ENCODE measurements around the gene AKT1S1. TPM values are rescaled to one million over a fixed set of nuclear protein-coding genes. Genes with fewer than 3 reads are reported as not detected.

The AKT1S1 gene
- total RNA-seq, 2 experiments from 2014 or later = 15.1 to 15.8 TPM

DNA sequence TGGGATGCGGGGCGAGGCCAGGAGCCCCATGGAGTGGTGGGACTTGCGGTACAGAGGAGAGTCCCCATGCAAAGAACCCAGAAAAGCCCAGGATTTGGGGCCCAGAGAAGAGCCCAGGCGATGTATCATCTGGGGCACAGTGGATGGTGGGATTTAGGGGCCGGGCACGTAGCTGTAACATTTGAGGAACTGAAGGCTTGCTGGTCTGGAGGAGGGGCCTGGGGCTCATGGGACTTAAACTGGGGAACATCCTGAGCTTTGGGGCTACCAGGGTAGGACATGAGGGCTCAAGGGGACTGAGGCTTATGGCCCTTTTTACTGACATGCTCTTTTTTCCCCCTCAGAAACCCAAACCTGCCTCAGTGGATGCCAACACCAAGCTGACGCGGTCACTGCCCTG is 45.6 kb downstream of the AKT1S1 start:
- POLR2A ChIA-PET = no interaction called here
- peaks cover 53% of the 10 kb centered on the region for H3K36me3 Mint-ChIP-seq (ENCODE audit: low read depth)

DNA sequence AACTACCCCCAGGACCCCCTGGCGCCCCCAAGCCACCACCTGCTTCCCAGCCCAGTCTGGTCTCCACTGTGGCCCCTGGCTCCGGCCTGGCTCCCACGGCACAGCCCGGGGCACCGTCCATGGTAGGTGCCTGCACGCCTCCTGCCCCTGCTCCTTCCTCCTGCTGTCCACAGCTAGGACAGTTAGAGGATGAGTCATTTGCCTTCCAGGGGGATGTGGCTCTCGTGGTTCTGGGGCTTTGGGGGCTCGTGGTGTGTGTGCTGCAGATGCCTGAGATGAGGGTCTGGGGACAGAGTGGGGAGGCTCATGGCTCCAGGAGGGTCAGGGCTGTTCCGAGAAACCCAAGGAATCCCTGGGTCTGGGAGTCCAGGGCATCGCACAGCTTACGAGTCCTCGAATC is 46.4 kb downstream of the AKT1S1 start:
- H3K4me1 Mint-ChIP-seq (ENCODE audit: low read depth) = peaks cover 4% of the 10 kb centered on the region
- CTCF ChIA-PET = interaction anchor here (0.5 kb wide), 1 partner anchor 37 kb away, joined by 3 read pairs; no protein-coding TSS in a partner anchor
- peaks cover 57% of the 10 kb centered on the region for H3K36me3 Mint-ChIP-seq (ENCODE audit: low read depth)
- H3K9me3 ChIP-seq (ENCODE audit: control insufficient read depth in 1 of 2, insufficient read depth in 1 of 2, low read length in 2 of 2) = no peaks in the 10 kb centered on the region
- no peak for DNase-seq
- ATAC-seq (ENCODE audit: poor library complexity) = no peak
- H3K4me1 ChIP-seq (ENCODE audit: insufficient read depth, low read length) = peaks cover 2% of the 10 kb centered on the region
- no peak overlapping the region for H3K4me3 Mint-ChIP-seq
- intact Hi-C loops (cut with DNase I, micrococcal nuclease) = no loop called here
- H3K9me3 Mint-ChIP-seq = no peaks in the 10 kb centered on the region
- peaks cover 88% of the 10 kb centered on the region for H3K36me3 ChIP-seq (ENCODE audit: insufficient read depth, low read length)
- POLR2A ChIA-PET = interaction anchor here (1.3 kb wide), 1 partner anchor 20 kb away, joined by 3 read pairs; the partner anchor contains the start of gene PTOV1
- TF ChIP-seq, protein P1, sequence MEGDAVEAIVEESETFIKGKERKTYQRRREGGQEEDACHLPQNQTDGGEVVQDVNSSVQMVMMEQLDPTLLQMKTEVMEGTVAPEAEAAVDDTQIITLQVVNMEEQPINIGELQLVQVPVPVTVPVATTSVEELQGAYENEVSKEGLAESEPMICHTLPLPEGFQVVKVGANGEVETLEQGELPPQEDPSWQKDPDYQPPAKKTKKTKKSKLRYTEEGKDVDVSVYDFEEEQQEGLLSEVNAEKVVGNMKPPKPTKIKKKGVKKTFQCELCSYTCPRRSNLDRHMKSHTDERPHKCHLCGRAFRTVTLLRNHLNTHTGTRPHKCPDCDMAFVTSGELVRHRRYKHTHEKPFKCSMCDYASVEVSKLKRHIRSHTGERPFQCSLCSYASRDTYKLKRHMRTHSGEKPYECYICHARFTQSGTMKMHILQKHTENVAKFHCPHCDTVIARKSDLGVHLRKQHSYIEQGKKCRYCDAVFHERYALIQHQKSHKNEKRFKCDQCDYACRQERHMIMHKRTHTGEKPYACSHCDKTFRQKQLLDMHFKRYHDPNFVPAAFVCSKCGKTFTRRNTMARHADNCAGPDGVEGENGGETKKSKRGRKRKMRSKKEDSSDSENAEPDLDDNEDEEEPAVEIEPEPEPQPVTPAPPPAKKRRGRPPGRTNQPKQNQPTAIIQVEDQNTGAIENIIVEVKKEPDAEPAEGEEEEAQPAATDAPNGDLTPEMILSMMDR (IDR thresholded peaks at IDR 0.05) = no peak
- H3K4me3 ChIP-seq (ENCODE audit: low read length) = no peak overlapping the region
- H3K27ac ChIP-seq (ENCODE audit: low read depth in 1 of 2, low read length in 2 of 2) = no peak overlapping the region
- no peaks in the 10 kb centered on the region for H3K27me3 ChIP-seq (ENCODE audit: control insufficient read depth in 1 of 2, insufficient read depth in 2 of 2, low read length in 2 of 2)
- no peaks in the 10 kb centered on the region for H3K27me3 Mint-ChIP-seq
- H3K27ac Mint-ChIP-seq = no peak overlapping the region

More for the DNA sequence above, 45.6 kb downstream of the AKT1S1 start:
- H3K4me1 Mint-ChIP-seq (ENCODE audit: low read depth) = peaks cover 1% of the 10 kb centered on the region
- CTCF ChIA-PET = no interaction called here
- DNase-seq (no peak), ATAC-seq (ENCODE audit: poor library complexity) (no peak)
- intact Hi-C loops (cut with DNase I, micrococcal nuclease) = no loop called here
- no peak overlapping the region for H3K4me3 Mint-ChIP-seq
- Histone ChIP-seq H3K27ac (ENCODE audit: low read depth in 1 of 2, low read length in 2 of 2) (no peak overlapping the region), H3K27me3 (ENCODE audit: control insufficient read depth in 1 of 2, insufficient read depth in 2 of 2, low read length in 2 of 2) (no peaks in the 10 kb centered on the region), H3K9me3 (ENCODE audit: control insufficient read depth in 1 of 2, insufficient read depth in 1 of 2, low read length in 2 of 2) (no peaks in the 10 kb centered on the region), H3K36me3 (ENCODE audit: insufficient read depth, low read length) (peaks cover 95% of the 10 kb centered on the region), H3K4me1 (ENCODE audit: insufficient read depth, low read length) (peaks cover 2% of the 10 kb centered on the region), H3K4me3 (ENCODE audit: low read length) (no peak overlapping the region)
- no peaks in the 10 kb centered on the region for H3K27me3 Mint-ChIP-seq
- H3K9me3 Mint-ChIP-seq = no peaks in the 10 kb centered on the region
- TF ChIP-seq, protein P1 (IDR thresholded peaks at IDR 0.05) = no peak
- H3K27ac Mint-ChIP-seq = no peak overlapping the region

DNA sequence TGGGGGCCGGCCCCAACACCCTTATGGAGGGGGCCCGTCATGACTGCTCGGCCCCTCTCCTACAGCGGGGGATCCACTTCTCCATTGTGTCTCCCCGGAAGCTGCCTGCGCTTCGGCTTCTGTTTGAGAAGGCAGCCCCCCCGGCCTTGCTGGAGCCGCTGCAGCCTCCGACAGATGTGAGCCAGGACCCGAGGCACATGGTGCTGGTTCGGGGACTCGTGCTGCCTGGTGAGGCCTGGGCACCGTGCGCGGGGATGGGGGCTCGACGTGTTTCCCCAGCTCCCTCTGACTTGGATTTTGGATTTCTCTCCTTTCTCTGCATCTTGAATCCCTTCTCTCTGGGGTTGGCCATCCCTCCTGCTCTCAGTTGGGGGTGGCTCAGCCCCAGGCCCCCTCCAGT is 47.4 kb downstream of the AKT1S1 start:
- H3K36me3 Mint-ChIP-seq (ENCODE audit: low read depth) = peaks cover 51% of the 10 kb centered on the region
- CTCF ChIA-PET = no interaction called here

More for the DNA sequence above, 47.4 kb downstream of the AKT1S1 start:
- TF ChIP-seq, protein P1 (IDR thresholded peaks at IDR 0.05) = no peak
- H3K27ac Mint-ChIP-seq = no peak overlapping the region
- H3K27me3 Mint-ChIP-seq = no peaks in the 10 kb centered on the region
- H3K9me3 ChIP-seq (ENCODE audit: control insufficient read depth in 1 of 2, insufficient read depth in 1 of 2, low read length in 2 of 2) = no peaks in the 10 kb centered on the region
- H3K4me3 ChIP-seq (ENCODE audit: low read length) = no peak overlapping the region
- peaks cover 2% of the 10 kb centered on the region for H3K4me1 ChIP-seq (ENCODE audit: insufficient read depth, low read length)
- H3K27me3 ChIP-seq (ENCODE audit: control insufficient read depth in 1 of 2, insufficient read depth in 2 of 2, low read length in 2 of 2) = no peaks in the 10 kb centered on the region
- no peak overlapping the region for H3K27ac ChIP-seq (ENCODE audit: low read depth in 1 of 2, low read length in 2 of 2)
- intact Hi-C loops (cut with DNase I, micrococcal nuclease) = no loop called here
- ATAC-seq (ENCODE audit: poor library complexity) (no peak), DNase-seq (no peak)
- H3K4me1 Mint-ChIP-seq (ENCODE audit: low read depth) = peaks cover 4% of the 10 kb centered on the region
- no peak overlapping the region for H3K4me3 Mint-ChIP-seq
- H3K36me3 ChIP-seq (ENCODE audit: insufficient read depth, low read length) = peaks cover 78% of the 10 kb centered on the region
- POLR2A ChIA-PET = no interaction called here
- H3K9me3 Mint-ChIP-seq = no peaks in the 10 kb centered on the region
